K562 (cell line): ENCODE results near the gene CDC6. TPM values are rescaled to one million over a fixed set of nuclear protein-coding genes. Genes with fewer than 3 reads are reported as not detected.
A peak's percentile ranks its signal among the peaks of the same experiment; 100 is the strongest.

Source experiments
- FOXA1 ChIP-seq: fragments of 450-650 bp; IDR thresholded peaks from 2 replicates; pipeline ENCODE4 v1.6.1; 2016; ENCODE audit warnings: mild to moderate bottlenecking, borderline replicate concordance
- GABPA ChIP-seq: fragments of 200-800 bp; sonication (Bioruptor generic); conservative IDR thresholded peaks from 2 replicates; pipeline ENCODE4 v1.6.1; 2016; ENCODE audit warnings: low read depth, missing genetic modification characterization, missing compliant biosample characterization
- HNRNPH1 ChIP-seq: fragments of 200-400 bp; formaldehyde crosslinking; optimal IDR thresholded peaks from 2 replicates; pipeline ENCODE3; 2017; ENCODE audit warnings: low read depth, mild to moderate bottlenecking, low read length, moderate library complexity
- IFI16 ChIP-seq: fragments of 250-450 bp; sonication (Bioruptor Pico); IDR thresholded peaks from 2 replicates; pipeline ENCODE4 v2.1.2; 2022; ENCODE audit warnings: mild to moderate bottlenecking, inconsistent platforms
- MAFK ChIP-seq: IDR thresholded peaks from 2 replicates; pipeline ENCODE4 v1.6.1; 2011; ENCODE audit warnings: low read length, improper control_type of control experiment
- SP1 ChIP-seq: sonication (generic); formaldehyde crosslinking; IDR thresholded peaks from 2 replicates; pipeline ENCODE4 v1.8.1; 2022; ENCODE audit warnings: mild to moderate bottlenecking, missing genetic modification reagents
- SREBF2 ChIP-seq: sonication (generic); formaldehyde crosslinking; IDR thresholded peaks from 2 replicates; pipeline ENCODE4 v1.4.0; 2020; ENCODE audit warnings: mild to moderate bottlenecking, missing genetic modification reagents
- TEAD4 ChIP-seq, 2 experiments: sonication (generic) in 1 of 2; formaldehyde crosslinking in 1 of 2; IDR thresholded peaks; 2 replicates each; pipeline versions ENCODE4 v1.6.1 to v1.8.0; 2012 to 2022; ENCODE audit warnings: borderline replicate concordance in 1 of 2, inconsistent platforms in 1 of 2, low read length in 1 of 2, mild to moderate bottlenecking in 1 of 2, missing genetic modification reagents in 1 of 2
- ZNF232 ChIP-seq: sonication (generic); formaldehyde crosslinking; IDR thresholded peaks from 2 replicates; pipeline ENCODE4 v1.8.0; 2022; ENCODE audit warnings: mild to moderate bottlenecking, missing genetic modification reagents
- ZNF586 ChIP-seq: fragments of 450-650 bp; formaldehyde crosslinking; conservative IDR thresholded peaks from 2 replicates; pipeline ENCODE4 v1.4.0; 2020; ENCODE audit warnings: mild to moderate bottlenecking, moderate library complexity
- polyA plus RNA-seq, 8 experiments: library from polyadenylated mRNA; depleted of rRNA in 4 of 8; stranded (reverse) in 5 of 8; unstranded in 3 of 8; fragments of >200 nt; fragmentation: Nextera tagmentation in 2 of 8; fragmentation: Illumina TruSeq in 1 of 8; extraction: Ambion mirVana in 2 of 8; extraction: Trizol in 1 of 8; gene quantifications; 2 replicates each; pipeline versions ENCODE4 v1.2.1 to v1.2.3, GENCODE V29; 2011 to 2014; ENCODE audit warnings: inconsistent platforms in 1 of 8, missing spikeins in 1 of 8
- total RNA-seq, 7 experiments: library from RNA; depleted of rRNA in 6 of 7; stranded (reverse); fragments of >200 nt in 6 of 7; fragmentation: Illumina TruSeq in 2 of 7; extraction: Trizol in 2 of 7; gene quantifications; 2 replicates each; pipeline versions ENCODE4 v1.2.1 to v1.2.3, GENCODE V29; 2011 to 2021; ENCODE audit warnings: low replicate concordance in 1 of 7
- TF ChIP-seq, protein P1 (sequence below): fragments of 450-650 bp; IDR thresholded peaks from 2 replicates; pipeline ENCODE4 v1.6.1; 2016; ENCODE audit warnings: antibody characterized with exemption
- TF ChIP-seq, protein P2 (sequence below), 2 experiments: fragments of 450-650 bp in 1 of 2; sonication (generic) in 1 of 2; formaldehyde crosslinking in 1 of 2; IDR thresholded peaks in 1 of 2; conservative IDR thresholded peaks in 1 of 2; 2 replicates each; pipeline versions ENCODE4 v1.6.1 to v1.8.1; 2016 to 2023; ENCODE audit warnings: mild to moderate bottlenecking in 2 of 2, moderate library complexity in 2 of 2, inconsistent platforms in 1 of 2, missing genetic modification reagents in 1 of 2
- TF ChIP-seq, protein P3 (sequence below): sonication (generic); formaldehyde crosslinking; IDR thresholded peaks from 2 replicates; pipeline ENCODE4 v1.8.0; 2022; ENCODE audit warnings: mild to moderate bottlenecking, missing genetic modification reagents
- TF ChIP-seq, protein P4 (sequence below): fragments of 250-450 bp; sonication (Bioruptor Pico); IDR thresholded peaks from 2 replicates; pipeline ENCODE4 v1.8.0; 2021; ENCODE audit warnings: moderate library complexity, mild to moderate bottlenecking, inconsistent platforms
- TF ChIP-seq, protein P5 (sequence below): fragments of 200-800 bp; sonication (Bioruptor generic); IDR thresholded peaks from 2 replicates; pipeline ENCODE4 v1.6.1; 2016; ENCODE audit warnings: missing genetic modification characterization, missing compliant biosample characterization

CDC6 gene
- total and polyA plus RNA-seq, 9 of the 15 experiments (the other 6 are each of a cell fraction or from before 2014, with no cell fraction given), result 29.6 to 141 (median 106) TPM

DNA sequence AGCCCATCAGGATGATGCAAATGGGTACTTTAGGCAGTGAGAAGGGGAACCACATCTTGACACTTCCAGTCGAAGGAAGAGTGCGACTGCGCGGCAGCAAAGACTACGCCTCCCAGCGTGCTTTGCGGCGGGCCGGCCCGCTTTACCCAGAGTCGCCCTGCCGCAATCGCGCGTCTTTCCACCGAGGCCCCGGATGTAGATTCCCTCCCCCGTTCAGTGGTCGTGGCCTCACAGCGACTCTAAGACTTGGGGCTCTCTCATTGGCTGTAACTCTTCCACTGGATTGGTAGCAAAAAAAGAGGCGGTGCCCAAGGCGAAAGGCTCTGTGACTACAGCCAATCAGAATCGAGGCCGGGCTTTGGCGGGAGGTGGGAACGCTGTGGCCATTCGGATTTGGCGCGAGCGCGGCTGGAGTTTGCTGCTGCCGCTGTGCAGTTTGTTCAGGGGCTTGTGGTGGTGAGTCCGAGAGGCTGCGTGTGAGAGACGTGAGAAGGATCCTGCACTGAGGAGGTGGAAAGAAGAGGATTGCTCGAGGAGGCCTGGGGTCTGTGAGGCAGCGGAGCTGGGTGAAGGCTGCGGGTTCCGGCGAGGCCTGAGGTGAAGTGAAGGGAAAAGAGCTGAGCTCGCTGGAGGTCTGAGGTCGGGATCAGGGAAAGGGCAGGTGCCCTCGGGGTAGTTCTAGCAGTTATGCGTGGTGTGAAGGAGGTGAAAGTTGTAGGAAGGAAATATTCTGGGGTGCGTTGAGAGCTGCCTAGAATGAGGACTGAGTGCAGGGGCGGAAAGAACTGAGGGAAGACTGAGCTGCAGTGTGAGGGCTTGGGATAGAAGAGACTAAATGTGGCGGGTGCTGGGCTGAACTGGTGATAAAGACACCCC lies at the start of gene CDC6 (continued):
- TF ChIP-seq TEAD4 (IDR thresholded peaks at IDR 0.05; ENCODE audit: low read length) (0 out of 2 replicates have a peak, but pooled peaks have one; percentile 18), TEAD4 (CRISPR knock-in tag; IDR thresholded peaks at IDR 0.05; ENCODE audit: borderline replicate concordance) (no peak), HNRNPH1 (no peak), SP1 (peak; percentile 84), ZNF586 (CRISPR knock-in tag) (no peak), GABPA (tag) (peak; percentile 79), FOXA1 (no peak), MAFK (no peak), IFI16 (CRISPR knock-in tag) (no peak), ZNF232 (CRISPR knock-in tag) (no peak), SREBF2 (no peak)
- TF ChIP-seq, protein P1, sequence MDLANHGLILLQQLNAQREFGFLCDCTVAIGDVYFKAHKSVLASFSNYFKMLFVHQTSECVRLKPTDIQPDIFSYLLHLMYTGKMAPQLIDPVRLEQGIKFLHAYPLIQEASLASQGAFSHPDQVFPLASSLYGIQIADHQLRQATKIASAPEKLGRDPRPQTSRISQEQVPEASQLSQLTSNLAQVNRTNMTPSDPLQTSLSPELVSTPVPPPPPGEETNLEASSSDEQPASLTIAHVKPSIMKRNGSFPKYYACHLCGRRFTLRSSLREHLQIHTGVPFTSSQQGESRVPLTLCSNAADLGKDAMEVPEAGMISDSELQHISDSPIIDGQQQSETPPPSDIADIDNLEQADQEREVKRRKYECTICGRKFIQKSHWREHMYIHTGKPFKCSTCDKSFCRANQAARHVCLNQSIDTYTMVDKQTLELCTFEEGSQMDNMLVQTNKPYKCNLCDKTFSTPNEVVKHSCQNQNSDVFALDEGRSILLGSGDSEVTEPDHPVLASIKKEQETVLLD, result no peak
- TF ChIP-seq, protein P2, sequence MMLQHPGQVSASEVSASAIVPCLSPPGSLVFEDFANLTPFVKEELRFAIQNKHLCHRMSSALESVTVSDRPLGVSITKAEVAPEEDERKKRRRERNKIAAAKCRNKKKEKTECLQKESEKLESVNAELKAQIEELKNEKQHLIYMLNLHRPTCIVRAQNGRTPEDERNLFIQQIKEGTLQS (IDR thresholded peaks at IDR 0.05), result no peak
- TF ChIP-seq, protein P2 (CRISPR knock-in tag; conservative IDR thresholded peaks at IDR 0.05), result 0 out of 2 replicates have a peak, but pooled peaks have one; percentile 27
- TF ChIP-seq, protein P3, sequence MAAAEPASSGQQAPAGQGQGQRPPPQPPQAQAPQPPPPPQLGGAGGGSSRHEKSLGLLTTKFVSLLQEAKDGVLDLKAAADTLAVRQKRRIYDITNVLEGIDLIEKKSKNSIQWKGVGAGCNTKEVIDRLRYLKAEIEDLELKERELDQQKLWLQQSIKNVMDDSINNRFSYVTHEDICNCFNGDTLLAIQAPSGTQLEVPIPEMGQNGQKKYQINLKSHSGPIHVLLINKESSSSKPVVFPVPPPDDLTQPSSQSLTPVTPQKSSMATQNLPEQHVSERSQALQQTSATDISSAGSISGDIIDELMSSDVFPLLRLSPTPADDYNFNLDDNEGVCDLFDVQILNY (CRISPR knock-in tag), result peak; percentile 55; the same call in 1 of the 2 replicates
- TF ChIP-seq, protein P4, sequence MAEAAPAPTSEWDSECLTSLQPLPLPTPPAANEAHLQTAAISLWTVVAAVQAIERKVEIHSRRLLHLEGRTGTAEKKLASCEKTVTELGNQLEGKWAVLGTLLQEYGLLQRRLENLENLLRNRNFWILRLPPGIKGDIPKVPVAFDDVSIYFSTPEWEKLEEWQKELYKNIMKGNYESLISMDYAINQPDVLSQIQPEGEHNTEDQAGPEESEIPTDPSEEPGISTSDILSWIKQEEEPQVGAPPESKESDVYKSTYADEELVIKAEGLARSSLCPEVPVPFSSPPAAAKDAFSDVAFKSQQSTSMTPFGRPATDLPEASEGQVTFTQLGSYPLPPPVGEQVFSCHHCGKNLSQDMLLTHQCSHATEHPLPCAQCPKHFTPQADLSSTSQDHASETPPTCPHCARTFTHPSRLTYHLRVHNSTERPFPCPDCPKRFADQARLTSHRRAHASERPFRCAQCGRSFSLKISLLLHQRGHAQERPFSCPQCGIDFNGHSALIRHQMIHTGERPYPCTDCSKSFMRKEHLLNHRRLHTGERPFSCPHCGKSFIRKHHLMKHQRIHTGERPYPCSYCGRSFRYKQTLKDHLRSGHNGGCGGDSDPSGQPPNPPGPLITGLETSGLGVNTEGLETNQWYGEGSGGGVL (CRISPR knock-in tag), result no peak
- TF ChIP-seq, protein P5, sequence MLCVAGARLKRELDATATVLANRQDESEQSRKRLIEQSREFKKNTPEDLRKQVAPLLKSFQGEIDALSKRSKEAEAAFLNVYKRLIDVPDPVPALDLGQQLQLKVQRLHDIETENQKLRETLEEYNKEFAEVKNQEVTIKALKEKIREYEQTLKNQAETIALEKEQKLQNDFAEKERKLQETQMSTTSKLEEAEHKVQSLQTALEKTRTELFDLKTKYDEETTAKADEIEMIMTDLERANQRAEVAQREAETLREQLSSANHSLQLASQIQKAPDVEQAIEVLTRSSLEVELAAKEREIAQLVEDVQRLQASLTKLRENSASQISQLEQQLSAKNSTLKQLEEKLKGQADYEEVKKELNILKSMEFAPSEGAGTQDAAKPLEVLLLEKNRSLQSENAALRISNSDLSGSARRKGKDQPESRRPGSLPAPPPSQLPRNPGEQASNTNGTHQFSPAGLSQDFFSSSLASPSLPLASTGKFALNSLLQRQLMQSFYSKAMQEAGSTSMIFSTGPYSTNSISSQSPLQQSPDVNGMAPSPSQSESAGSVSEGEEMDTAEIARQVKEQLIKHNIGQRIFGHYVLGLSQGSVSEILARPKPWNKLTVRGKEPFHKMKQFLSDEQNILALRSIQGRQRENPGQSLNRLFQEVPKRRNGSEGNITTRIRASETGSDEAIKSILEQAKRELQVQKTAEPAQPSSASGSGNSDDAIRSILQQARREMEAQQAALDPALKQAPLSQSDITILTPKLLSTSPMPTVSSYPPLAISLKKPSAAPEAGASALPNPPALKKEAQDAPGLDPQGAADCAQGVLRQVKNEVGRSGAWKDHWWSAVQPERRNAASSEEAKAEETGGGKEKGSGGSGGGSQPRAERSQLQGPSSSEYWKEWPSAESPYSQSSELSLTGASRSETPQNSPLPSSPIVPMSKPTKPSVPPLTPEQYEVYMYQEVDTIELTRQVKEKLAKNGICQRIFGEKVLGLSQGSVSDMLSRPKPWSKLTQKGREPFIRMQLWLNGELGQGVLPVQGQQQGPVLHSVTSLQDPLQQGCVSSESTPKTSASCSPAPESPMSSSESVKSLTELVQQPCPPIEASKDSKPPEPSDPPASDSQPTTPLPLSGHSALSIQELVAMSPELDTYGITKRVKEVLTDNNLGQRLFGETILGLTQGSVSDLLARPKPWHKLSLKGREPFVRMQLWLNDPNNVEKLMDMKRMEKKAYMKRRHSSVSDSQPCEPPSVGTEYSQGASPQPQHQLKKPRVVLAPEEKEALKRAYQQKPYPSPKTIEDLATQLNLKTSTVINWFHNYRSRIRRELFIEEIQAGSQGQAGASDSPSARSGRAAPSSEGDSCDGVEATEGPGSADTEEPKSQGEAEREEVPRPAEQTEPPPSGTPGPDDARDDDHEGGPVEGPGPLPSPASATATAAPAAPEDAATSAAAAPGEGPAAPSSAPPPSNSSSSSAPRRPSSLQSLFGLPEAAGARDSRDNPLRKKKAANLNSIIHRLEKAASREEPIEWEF (CRISPR knock-in tag), result no peak
